Measurements from ENCODE around the gene PDCD4. TPM values are rescaled to one million over a fixed set of nuclear protein-coding genes. Genes with fewer than 3 reads are reported as not detected.

Gene PDCD4
- total and polyA plus RNA-seq, 9 of the 15 experiments (the other 6 are each of a cell fraction or from before 2014, with no cell fraction given): 12.9 to 44.1 (median 33.7) TPM

DNA sequence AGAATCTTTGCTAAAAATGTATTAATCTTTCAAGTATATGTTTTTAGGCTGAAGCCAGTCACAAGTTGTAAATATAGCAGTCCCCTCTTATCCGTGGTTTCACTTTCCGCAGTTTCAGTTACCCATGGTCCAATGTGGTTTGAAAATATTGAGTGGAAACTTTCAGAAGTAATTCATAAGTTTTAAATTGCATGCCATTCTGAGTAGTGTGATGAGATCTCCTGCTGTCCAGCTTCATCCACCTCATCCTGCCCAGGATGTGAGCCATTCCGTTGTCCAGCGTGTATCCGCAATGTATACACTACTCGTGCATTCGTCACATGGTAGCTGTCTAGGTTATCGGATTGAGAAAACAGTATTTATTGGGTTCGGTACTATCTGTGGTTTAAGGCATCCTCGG, 12.2 kb downstream of the PDCD4 start:
- H2AFZ ChIP-seq (ENCODE audit: low read depth, low read length): peak overlapping the region; percentile 78
- in situ Hi-C loops (cut with MboI): loop anchor here (25.0 kb wide), 1 partner anchor 272 kb away; no protein-coding TSS in a partner anchor
- 3% methylated on average over 10 of the region's 10 CpGs for WGBS (ENCODE audit: insufficient coverage, low coverage, missing lambda C conversion rate)
- TF ChIP-seq NFE2 (IDR thresholded peaks at IDR 0.05; ENCODE audit: low read depth): no peak
- TF ChIP-seq, protein P1, sequence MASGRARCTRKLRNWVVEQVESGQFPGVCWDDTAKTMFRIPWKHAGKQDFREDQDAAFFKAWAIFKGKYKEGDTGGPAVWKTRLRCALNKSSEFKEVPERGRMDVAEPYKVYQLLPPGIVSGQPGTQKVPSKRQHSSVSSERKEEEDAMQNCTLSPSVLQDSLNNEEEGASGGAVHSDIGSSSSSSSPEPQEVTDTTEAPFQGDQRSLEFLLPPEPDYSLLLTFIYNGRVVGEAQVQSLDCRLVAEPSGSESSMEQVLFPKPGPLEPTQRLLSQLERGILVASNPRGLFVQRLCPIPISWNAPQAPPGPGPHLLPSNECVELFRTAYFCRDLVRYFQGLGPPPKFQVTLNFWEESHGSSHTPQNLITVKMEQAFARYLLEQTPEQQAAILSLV (tag; IDR thresholded peaks at IDR 0.05): no peak
- no peak for TF ChIP-seq TCF3 (CRISPR knock-in tag; IDR thresholded peaks at IDR 0.05)
- 0 out of 2 replicates have a peak, but pooled peaks have one; percentile 22 for TF ChIP-seq SMARCA4 (IDR thresholded peaks at IDR 0.05)
- peak; percentile 33 for TF ChIP-seq MEIS2 (IDR thresholded peaks at IDR 0.05; ENCODE audit: partially characterized antibody)
- no peak for TF ChIP-seq GATAD2A (IDR thresholded peaks at IDR 0.05)
- TF ChIP-seq KAT7 (CRISPR knock-in tag; IDR thresholded peaks at IDR 0.05; ENCODE audit: borderline replicate concordance): no peak
- TF ChIP-seq, protein P2, sequence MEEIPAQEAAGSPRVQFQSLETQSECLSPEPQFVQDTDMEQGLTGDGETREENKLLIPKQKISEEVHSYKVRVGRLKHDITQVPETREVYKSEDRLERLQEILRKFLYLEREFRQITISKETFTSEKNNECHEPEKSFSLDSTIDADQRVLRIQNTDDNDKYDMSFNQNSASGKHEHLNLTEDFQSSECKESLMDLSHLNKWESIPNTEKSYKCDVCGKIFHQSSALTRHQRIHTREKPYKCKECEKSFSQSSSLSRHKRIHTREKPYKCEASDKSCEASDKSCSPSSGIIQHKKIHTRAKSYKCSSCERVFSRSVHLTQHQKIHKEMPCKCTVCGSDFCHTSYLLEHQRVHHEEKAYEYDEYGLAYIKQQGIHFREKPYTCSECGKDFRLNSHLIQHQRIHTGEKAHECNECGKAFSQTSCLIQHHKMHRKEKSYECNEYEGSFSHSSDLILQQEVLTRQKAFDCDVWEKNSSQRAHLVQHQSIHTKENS (CRISPR knock-in tag; IDR thresholded peaks at IDR 0.05): no peak
- TF ChIP-seq, protein P3, sequence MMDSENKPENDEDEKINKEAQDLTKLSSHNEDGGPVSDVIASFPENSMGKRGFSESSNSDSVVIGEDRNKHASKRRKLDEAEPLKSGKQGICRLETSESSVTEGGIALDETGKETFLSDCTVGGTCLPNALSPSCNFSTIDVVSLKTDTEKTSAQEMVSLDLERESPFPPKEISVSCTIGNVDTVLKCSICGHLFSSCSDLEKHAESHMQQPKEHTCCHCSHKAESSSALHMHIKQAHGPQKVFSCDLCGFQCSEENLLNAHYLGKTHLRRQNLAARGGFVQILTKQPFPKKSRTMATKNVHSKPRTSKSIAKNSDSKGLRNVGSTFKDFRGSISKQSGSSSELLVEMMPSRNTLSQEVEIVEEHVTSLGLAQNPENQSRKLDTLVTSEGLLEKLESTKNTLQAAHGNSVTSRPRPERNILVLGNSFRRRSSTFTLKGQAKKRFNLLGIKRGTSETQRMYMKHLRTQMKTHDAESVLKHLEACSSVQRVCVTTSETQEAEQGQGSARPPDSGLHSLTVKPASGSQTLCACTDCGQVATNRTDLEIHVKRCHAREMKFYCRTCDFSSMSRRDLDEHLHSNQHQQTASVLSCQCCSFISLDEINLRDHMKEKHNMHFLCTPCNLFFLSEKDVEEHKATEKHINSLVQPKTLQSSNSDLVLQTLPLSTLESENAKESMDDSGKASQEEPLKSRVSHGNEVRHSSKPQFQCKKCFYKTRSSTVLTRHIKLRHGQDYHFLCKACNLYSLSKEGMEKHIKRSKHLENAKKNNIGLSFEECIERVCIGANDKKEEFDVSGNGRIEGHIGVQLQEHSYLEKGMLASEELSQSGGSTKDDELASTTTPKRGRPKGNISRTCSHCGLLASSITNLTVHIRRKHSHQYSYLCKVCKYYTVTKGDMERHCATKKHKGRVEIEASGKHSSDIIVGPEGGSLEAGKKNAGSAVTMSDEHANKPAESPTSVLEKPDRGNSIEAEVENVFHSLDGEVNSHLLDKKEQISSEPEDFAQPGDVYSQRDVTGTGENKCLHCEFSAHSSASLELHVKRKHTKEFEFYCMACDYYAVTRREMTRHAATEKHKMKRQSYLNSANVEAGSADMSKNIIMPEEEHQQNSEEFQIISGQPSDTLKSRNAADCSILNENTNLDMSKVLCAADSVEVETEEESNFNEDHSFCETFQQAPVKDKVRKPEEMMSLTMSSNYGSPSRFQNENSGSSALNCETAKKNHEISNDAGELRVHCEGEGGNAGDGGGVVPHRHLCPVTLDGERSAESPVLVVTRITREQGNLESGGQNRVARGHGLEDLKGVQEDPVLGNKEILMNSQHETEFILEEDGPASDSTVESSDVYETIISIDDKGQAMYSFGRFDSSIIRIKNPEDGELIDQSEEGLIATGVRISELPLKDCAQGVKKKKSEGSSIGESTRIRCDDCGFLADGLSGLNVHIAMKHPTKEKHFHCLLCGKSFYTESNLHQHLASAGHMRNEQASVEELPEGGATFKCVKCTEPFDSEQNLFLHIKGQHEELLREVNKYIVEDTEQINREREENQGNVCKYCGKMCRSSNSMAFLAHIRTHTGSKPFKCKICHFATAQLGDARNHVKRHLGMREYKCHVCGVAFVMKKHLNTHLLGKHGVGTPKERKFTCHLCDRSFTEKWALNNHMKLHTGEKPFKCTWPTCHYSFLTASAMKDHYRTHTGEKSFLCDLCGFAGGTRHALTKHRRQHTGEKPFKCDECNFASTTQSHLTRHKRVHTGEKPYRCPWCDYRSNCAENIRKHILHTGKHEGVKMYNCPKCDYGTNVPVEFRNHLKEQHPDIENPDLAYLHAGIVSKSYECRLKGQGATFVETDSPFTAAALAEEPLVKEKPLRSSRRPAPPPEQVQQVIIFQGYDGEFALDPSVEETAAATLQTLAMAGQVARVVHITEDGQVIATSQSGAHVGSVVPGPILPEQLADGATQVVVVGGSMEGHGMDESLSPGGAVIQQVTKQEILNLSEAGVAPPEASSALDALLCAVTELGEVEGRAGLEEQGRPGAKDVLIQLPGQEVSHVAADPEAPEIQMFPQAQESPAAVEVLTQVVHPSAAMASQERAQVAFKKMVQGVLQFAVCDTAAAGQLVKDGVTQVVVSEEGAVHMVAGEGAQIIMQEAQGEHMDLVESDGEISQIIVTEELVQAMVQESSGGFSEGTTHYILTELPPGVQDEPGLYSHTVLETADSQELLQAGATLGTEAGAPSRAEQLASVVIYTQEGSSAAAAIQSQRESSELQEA (IDR thresholded peaks at IDR 0.05; ENCODE audit: low read depth): no peak
- TF ChIP-seq PCBP2 (IDR thresholded peaks at IDR 0.05; ENCODE audit: low read depth, low read length, poor library complexity, severe bottlenecking): no peak
- peak; percentile 12; the same call in 1 of the 2 replicates for TF ChIP-seq CBFA2T3 (IDR thresholded peaks at IDR 0.05)
- TF ChIP-seq TCF7L2 (IDR thresholded peaks at IDR 0.05; ENCODE audit: low read depth, low read length): no peak
- no peak for TF ChIP-seq ATF1 (CRISPR knock-in tag; IDR thresholded peaks at IDR 0.05)
- TF ChIP-seq ATF1 (tag; IDR thresholded peaks at IDR 0.05): peak; percentile 25; the same call in 1 of the 2 replicates
- TF ChIP-seq MCM7 (IDR thresholded peaks at IDR 0.05): no peak

More for the DNA sequence above, 12.2 kb downstream of the PDCD4 start:
- no peaks in the 10 kb centered on the region for H3K79me2 ChIP-seq (ENCODE audit: control insufficient read depth, insufficient read depth, low read length)
- peaks cover 19% of the 10 kb centered on the region for H3K36me3 ChIP-seq (ENCODE audit: control insufficient read depth, insufficient read depth, low read length)
- H3K4me2 ChIP-seq (ENCODE audit: insufficient read depth, low read length): peak overlapping the region; percentile 77
- H4K20me1 ChIP-seq (replicated peaks; ENCODE audit: control insufficient read depth, insufficient read depth, low read length): no peaks in the 10 kb centered on the region
- no peaks in the 10 kb centered on the region for H3K9me1 ChIP-seq (ENCODE audit: control insufficient read depth, insufficient read depth, low read length)
- peak overlapping the region; percentile 46 for H3K27ac ChIP-seq (ENCODE audit: extremely low read depth, low read depth, low read length)
- FAIRE-seq: peak; percentile 58
- ChIA-PET POLR2A (interaction anchor here (0.7 to 1.2 kb wide), 3 partner anchors 10 to 15 kb away, joined by 3 to 4 read pairs (median 3); no protein-coding TSS in a partner anchor), CTCF (ENCODE audit: low intra/inter-chr PET ratio) (no interaction called here)
- peaks cover 0 to 5% of the 10 kb centered on the region in 2 experiments; a peak in 3 of 5 replicates for H3K4me1 ChIP-seq (replicated peaks in 1 of 2; ENCODE audit: control insufficient read depth in 2 of 2, insufficient read depth in 2 of 2, low read length in 2 of 2)
- no TSS peak for BruUV-seq (replicated peaks)
- H3K27me3 ChIP-seq (ENCODE audit: control insufficient read depth in 2 of 2, insufficient read depth in 2 of 2, low read length in 2 of 2): no peaks in the 10 kb centered on the region
- peak; percentile 75 for ATAC-seq
- H3K4me3 ChIP-seq: peak overlapping the region; percentile 21; the same call in 1 of the 2 replicates
- no peaks in the 10 kb centered on the region for H3K9me3 ChIP-seq (replicated peaks; ENCODE audit: control insufficient read depth, insufficient read depth, low read depth, low read length)
- intact Hi-C loops (cut with micrococcal nuclease): no loop called here
- DNase-seq (ENCODE audit: extremely low read depth in 1 of 4, low spot score in 3 of 4): peak in 1 of 4 experiments; percentile 46
- H3K9ac ChIP-seq (ENCODE audit: insufficient read depth in 1 of 2, low read depth in 2 of 2, low read length in 2 of 2): peak overlapping the region; percentile 48 to 78; a peak in 2 of 4 replicates
